ENCODE data around the gene NPHP4.

The NPHP4 gene

GRCh38 chr1:5992026-5992813, at the start of gene NPHP4:
TSS of gene NPHP4 (minus strand) at chr1:5992425. CDS start at chr1:5986289, 6,136 bp downstream.
- peak; percentile 93 to 96 for DNase-seq

DNA sequence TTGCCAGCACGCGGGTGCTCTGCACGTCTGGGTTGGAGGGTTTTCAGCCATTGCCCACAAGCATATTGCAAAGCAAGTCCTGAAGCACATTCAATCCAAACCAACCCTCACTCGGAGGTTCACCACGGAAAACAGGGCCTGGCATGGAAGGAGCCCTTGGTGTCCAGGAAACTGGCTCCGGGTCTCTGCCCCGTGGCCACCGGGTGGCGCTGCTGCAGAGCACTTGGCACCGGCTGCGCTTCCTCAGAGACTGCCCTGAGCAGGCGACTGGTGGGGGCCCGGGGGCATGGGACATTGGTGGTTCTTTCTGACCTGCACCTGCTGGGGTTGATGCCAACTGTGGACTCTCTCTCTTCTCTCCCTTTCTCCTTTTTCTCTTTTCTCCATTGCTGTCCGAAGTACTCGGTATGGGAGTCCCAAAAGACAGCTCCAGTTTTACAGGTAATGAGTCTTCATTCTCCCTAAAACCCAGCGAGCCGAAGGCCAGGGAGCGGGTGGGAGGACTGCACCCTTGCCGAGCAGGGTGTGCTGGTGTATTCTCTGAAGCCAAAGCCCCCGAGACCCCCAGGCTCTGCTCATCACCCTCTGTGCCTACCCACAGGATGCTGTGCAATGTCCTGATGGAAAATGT, 49.3 kb upstream of the NPHP4 start:
- no peak for DNase-seq

GRCh38 chr1:6040861-6041415, 48.7 kb upstream of the NPHP4 start:
- DNase-seq, result no peak

- DNase-seq, result no peak
These were observed 48.2 kb upstream of the NPHP4 start for GRCh38 chr1:6040444-6040843.

DNA sequence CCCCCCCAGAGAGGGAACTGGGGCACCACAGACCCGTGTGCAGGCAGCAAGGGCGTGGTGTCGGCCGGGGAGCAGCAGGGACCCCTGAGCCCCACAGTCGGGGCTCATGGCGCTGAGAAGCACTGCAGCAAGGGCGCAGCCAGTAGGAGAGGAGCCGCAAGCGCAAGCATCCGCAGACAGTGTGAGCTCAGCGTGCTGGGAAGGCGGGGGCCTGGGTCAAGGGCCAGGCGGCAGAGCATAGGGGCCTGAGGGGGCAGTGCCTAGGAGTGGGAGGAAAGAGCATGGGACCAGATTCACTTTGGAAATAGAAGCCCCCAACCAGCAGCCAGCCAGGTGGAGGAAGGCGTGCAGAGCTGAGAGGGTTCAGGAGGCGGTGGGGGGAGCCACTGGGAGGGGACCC, 46.8 kb upstream of the NPHP4 start:
- DNase-seq, result no peak

GRCh38 chr1:6038603-6039002, 46.4 kb upstream of the NPHP4 start:
- DNase-seq, result no peak

- no peak for DNase-seq
These were observed 45.1 kb upstream of the NPHP4 start for GRCh38 chr1:6037338-6037762.

DNA sequence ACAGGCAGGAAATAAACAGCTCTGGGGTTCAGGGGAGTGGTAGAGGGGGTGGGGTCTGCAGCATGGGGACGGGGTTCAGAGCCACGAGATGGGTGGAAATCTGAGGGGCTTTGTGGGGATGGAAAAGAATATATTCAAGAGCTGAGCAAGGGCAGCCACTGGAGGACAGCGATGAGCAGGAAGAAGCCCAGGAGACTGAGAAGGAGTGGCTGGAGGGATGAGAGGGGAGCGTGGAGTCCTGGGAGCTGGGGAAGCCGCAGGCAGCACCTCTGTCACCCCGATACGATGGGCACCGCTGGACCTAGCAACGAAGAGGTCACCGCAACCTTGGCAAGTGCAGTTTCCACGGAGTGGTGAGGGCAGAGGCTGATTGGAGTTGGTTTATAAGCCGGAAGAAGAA, 43.5 kb upstream of the NPHP4 start:
- DNase-seq, result no peak

DNA sequence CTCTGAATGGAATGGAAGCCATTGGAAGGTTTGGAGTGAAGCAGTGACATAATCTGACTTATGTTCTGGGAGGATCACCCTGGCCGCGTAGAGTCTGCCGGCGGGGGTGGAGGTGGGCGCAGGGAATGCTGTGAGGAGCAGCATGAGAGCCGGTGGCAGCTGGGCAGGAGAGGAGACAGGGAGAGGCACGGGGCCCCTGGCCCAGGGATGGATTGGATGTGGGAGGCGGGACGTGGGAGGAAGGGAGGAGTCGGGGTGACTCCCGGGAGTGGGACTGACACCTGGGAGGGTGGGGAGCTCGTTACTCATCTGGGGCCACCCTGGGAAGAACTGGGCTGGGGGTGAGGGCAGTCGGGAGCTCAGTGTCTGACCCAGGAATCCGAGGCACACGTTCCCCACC, 43.1 kb upstream of the NPHP4 start:
- DNase-seq, result no peak

DNA sequence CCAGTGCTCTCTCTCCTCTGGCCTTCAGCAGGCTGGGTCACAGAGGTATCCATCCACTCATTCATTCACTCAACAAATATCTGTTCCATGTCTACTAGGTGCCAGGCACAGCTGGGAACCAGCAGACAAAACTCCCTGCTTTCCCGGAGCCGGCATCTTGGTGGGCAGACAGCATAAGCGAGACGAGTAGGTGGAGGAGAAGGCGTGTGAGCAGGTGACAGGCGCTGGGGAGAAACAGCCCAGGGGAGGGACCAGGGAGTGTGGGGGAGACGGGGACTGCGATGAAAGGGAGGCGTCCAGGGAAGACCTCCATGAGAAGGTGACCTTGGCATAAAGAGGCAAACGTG, 42.5 kb upstream of the NPHP4 start:
- DNase-seq, result no peak

- no peak for DNase-seq
These were observed 41.9 kb upstream of the NPHP4 start for GRCh38 chr1:6033986-6034749.

GRCh38 chr1:6033124-6033523, 40.9 kb upstream of the NPHP4 start:
- DNase-seq, result no peak

DNA sequence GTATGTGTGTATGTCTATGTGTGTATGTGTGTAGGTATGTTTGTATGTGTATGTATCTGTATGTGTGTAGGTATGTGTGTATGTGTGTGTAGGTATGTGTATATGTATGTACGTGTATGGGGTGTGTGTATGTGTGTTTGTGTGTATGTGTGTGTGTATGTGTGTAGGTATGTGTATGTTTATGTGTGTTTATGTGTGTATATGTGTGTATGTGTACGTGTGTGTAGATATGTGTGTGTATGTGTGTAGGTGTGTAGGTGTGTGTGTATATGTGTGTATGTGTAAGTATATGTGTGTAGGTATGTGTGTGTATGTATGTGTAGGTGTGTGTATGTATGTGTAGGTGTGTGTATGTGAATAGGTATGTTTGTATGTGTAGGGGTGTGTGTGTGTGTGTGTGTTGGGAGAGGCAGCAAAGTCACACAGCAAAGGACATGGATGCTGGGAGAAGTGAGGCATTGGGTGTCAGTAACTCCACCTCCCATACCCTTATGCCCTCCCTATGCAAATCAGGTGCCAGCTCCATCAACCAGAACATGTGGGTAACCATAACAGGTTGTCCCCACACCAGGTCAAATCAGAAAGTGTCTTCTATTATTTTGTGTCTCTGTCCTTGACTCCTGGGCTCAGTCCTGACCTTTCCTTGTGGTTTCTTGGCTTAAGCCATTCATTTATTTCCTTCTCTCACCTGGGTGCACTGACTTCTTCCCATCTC, 38.5 kb upstream of the NPHP4 start:
- no peak for DNase-seq

DNA sequence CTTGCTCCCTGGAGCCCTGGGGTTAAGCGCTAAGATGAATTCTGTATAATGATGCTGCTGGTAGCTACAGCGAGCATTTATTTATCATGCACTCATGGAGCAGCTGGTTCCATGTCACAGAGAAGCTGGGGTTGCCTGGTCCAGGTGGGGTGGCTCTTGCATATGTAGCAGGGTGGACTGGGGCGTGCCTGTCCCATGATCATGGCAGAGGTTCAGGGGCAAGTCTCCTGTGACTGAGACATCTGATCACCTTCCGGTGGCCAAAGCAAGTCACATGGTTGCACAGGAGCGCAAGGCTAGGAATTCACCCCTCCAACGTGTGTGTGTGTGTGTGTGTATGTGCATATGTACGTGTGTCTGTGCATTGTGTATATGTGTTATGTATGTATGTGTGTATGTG, 37.9 kb upstream of the NPHP4 start:
- DNase-seq, result no peak

DNA sequence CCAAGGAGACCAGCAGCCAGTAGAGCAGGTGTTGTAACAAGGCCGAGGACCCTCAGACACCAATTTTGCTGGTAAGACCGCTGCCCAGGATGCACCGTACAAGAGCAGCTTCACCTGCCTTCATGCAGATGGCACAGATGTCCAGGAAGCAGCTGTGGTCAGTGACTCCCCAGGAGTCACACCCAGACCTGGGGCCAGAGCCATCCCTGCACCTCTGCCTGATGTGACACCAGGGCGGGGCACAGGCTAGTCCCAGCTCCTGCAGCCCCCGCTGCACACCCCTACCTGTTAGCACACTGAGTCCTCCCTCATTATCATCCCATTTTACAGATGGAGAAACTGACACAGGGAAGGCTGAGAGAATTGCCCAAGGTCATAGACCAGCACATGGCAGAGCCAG, 37.1 kb upstream of the NPHP4 start:
- DNase-seq, result no peak

- DNase-seq, result no peak
These were observed 36.0 kb upstream of the NPHP4 start for GRCh38 chr1:6028042-6028850.

GRCh38 chr1:6027591-6027990, 35.4 kb upstream of the NPHP4 start:
- DNase-seq, result no peak

DNA sequence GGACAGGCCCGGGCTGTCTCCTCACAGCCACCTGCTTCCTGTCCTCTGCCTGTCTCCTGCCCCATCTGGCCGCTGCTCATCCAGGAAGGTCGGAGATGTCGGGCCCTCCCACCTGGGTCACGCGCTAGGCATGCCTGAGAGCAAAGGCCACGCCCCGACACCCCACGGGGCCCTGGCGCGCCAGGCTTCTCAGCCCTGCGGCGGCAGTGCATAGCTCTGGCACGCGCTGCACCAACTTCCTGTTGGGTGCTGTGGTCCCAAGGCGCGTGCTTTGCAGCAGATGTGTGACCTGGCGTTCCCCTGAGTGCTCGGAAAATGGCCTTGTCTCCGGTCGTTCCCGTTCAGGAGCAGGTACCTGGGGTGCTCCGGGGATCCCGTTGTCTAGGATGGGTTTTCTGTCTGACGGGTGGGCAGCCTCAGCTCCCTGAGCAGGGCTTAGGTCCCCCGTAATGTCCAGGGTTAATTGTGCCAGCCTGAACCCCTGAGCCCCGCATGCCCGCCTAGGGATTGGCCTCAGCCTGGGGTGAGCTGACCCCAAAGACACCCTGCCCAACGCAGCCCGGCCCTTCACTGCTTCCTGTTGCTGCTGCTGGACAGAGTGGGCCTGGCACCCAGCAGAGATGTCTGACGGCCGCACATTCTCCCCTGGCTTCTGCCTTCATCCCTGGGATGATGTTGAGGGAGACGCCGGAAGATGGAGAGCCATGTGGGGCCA, 34.0 kb upstream of the NPHP4 start:
- DNase-seq, result no peak

- no peak for DNase-seq
These were observed 33.3 kb upstream of the NPHP4 start for GRCh38 chr1:6025269-6026094.

DNA sequence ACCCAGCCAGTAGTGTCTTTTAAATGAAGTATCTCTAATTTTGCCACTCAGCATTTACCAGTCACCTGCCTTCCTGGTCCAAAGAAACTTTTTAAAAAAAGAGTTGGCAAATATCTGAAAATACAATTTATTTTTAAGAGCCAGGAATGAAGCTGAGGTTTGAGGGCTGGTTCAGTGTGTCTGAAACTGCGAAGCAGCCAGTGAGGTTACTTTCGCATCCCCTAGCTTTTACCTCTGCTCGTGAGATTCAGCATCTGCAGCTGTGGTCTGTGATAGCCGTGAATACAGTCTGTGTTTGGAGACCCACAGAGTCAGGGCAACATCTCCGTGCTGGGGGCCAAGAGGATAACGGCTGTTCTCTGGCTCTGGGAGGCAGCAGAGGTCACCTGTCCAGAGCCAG, 32.2 kb upstream of the NPHP4 start:
- no peak for DNase-seq

GRCh38 chr1:6023346-6023745, 31.1 kb upstream of the NPHP4 start:
- no peak for DNase-seq

Measured in SW 1271 (cell line).